ENCODE data around the gene ACOT4. TPM values are rescaled to one million over a fixed set of nuclear protein-coding genes. Genes with fewer than 3 reads are reported as not detected.
"Not testable (repeated sequence)": the region's sequence is repeated elsewhere in the genome, so short reads cannot be mapped to it uniquely, and the experiment has no call there.

ACOT4 gene
- total and polyA plus RNA-seq, 2 experiments from 2014 or later: 1.0 to 1.6 TPM

GRCh38 chr14:73542961-73543360 is 48.7 kb upstream of the ACOT4 start:
- H3K4me1 Mint-ChIP-seq; H3K9me2 ChIP-seq (ENCODE audit: insufficient read depth); H3K4me1 ChIP-seq (ENCODE audit: insufficient read depth); H3K36me3 ChIP-seq (ENCODE audit: insufficient read depth); H3K27me3 ChIP-seq (ENCODE audit: insufficient read depth); H4K20me1 ChIP-seq (replicated peaks; ENCODE audit: insufficient read depth); H3K4me2 ChIP-seq; H3K9me3 Mint-ChIP-seq; H3K4me3 ChIP-seq; H3K36me3 Mint-ChIP-seq (ENCODE audit: low read depth); H3K27me3 Mint-ChIP-seq (ENCODE audit: insufficient read depth, low read depth, poor library complexity); H3F3A ChIP-seq (replicated peaks; ENCODE audit: low read depth); H3K27ac ChIP-seq (ENCODE audit: low read depth); H3K79me2 ChIP-seq (replicated peaks; ENCODE audit: insufficient read depth); H3K4me3 Mint-ChIP-seq; H3K27ac Mint-ChIP-seq; DNase-seq (ENCODE audit: low spot score): not testable (repeated sequence)
- ATAC-seq: peak; percentile 71
- TF ChIP-seq, protein P1, sequence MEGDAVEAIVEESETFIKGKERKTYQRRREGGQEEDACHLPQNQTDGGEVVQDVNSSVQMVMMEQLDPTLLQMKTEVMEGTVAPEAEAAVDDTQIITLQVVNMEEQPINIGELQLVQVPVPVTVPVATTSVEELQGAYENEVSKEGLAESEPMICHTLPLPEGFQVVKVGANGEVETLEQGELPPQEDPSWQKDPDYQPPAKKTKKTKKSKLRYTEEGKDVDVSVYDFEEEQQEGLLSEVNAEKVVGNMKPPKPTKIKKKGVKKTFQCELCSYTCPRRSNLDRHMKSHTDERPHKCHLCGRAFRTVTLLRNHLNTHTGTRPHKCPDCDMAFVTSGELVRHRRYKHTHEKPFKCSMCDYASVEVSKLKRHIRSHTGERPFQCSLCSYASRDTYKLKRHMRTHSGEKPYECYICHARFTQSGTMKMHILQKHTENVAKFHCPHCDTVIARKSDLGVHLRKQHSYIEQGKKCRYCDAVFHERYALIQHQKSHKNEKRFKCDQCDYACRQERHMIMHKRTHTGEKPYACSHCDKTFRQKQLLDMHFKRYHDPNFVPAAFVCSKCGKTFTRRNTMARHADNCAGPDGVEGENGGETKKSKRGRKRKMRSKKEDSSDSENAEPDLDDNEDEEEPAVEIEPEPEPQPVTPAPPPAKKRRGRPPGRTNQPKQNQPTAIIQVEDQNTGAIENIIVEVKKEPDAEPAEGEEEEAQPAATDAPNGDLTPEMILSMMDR (conservative IDR thresholded peaks at IDR 0.05; ENCODE audit: low read depth in 2 of 2): peak in 1 of 2 experiments; percentile 56; a peak in 2 of 4 replicates
- H2AFZ ChIP-seq: 0 out of 2 replicates have a peak overlapping the region, but pooled peaks have one; percentile 10

DNA sequence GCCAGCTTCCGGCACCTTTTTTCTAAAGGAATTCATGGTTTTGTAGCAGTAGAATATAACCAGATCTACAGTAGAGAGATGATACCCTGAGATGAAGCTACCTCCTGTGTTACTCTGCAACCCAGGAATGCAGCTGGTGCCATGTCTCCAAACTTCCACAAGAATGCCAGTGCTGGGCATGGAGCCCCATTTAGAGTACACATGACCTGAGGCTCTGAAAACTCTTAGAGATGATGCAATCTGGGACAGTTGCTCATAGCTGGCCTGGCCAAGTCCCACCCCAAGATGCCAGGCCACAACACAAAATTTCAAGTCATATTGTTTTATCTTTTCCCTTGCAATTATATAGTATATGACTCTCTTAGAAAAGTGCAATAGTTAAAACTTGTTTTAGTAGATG is 46.3 kb upstream of the ACOT4 start:
- H3K9me2 ChIP-seq (ENCODE audit: insufficient read depth); H3K36me3 Mint-ChIP-seq (ENCODE audit: low read depth); H3K27ac ChIP-seq (ENCODE audit: low read depth); H3K79me2 ChIP-seq (replicated peaks; ENCODE audit: insufficient read depth); H3K9me3 Mint-ChIP-seq; H3K4me3 Mint-ChIP-seq; H3K27me3 Mint-ChIP-seq (ENCODE audit: insufficient read depth, low read depth, poor library complexity); H3K36me3 ChIP-seq (ENCODE audit: insufficient read depth); H3K4me1 ChIP-seq (ENCODE audit: insufficient read depth); H2AFZ ChIP-seq; H3K27me3 ChIP-seq (ENCODE audit: insufficient read depth); H3K4me3 ChIP-seq; H3K4me1 Mint-ChIP-seq; H4K20me1 ChIP-seq (replicated peaks; ENCODE audit: insufficient read depth); H3K4me2 ChIP-seq; ATAC-seq; H3F3A ChIP-seq (replicated peaks; ENCODE audit: low read depth); H3K27ac Mint-ChIP-seq; DNase-seq (ENCODE audit: low spot score): not testable (repeated sequence)

GRCh38 chr14:73549097-73549496 is 42.6 kb upstream of the ACOT4 start:
- not testable (repeated sequence) for H3K27me3 Mint-ChIP-seq (ENCODE audit: insufficient read depth, low read depth, poor library complexity); H3K4me3 ChIP-seq

DNA sequence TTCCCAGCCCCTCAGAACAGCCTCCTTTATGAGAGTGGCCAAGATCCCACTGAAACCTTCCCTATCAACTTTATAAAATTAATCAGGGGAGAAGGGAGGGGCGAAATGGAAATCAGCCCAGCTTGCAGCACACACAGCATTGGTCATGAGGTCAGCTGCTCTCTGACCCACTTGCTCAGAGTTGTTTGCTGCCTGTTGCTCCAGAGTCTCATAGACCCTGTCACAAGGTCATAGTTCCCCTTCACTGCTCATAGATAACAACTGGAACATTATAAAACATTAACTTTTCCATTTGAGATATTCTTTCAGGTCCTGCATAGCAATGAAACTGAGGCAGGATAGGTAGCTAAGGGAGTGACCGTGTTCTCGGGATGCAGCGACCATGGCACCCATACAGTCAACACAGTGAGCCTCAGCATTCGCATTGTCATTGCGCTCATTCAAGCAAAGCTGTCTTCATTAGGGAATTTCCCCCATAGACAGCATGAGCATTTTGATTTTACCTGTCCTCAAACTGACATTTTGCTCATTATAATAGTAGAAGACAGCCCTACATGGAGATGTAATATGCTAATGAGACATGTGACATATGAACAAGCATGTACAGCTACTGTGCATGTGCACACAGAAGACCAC is 41.7 kb upstream of the ACOT4 start:
- not testable (repeated sequence) for H3K36me3 Mint-ChIP-seq (ENCODE audit: low read depth); H3K4me3 ChIP-seq; H4K20me1 ChIP-seq (replicated peaks; ENCODE audit: insufficient read depth); H2AFZ ChIP-seq; H3K4me3 Mint-ChIP-seq; H3K9me3 Mint-ChIP-seq; H3K4me1 Mint-ChIP-seq; H3K4me1 ChIP-seq (ENCODE audit: insufficient read depth); H3K79me2 ChIP-seq (replicated peaks; ENCODE audit: insufficient read depth); H3K27ac Mint-ChIP-seq; H3K4me2 ChIP-seq; H3K27ac ChIP-seq (ENCODE audit: low read depth); H3F3A ChIP-seq (replicated peaks; ENCODE audit: low read depth); H3K9me2 ChIP-seq (ENCODE audit: insufficient read depth); H3K27me3 ChIP-seq (ENCODE audit: insufficient read depth); H3K36me3 ChIP-seq (ENCODE audit: insufficient read depth); H3K27me3 Mint-ChIP-seq (ENCODE audit: insufficient read depth, low read depth, poor library complexity); ATAC-seq; DNase-seq (ENCODE audit: low spot score)

More at GRCh38 chr14:73549097-73549496, 42.6 kb upstream of the ACOT4 start:
- H3K9me3 Mint-ChIP-seq; H3K27me3 ChIP-seq (ENCODE audit: insufficient read depth); H3K9me2 ChIP-seq (ENCODE audit: insufficient read depth); H3K4me1 ChIP-seq (ENCODE audit: insufficient read depth); DNase-seq (ENCODE audit: low spot score); H3K4me3 Mint-ChIP-seq; H2AFZ ChIP-seq; H3K36me3 ChIP-seq (ENCODE audit: insufficient read depth); H3K27ac Mint-ChIP-seq; H3F3A ChIP-seq (replicated peaks; ENCODE audit: low read depth); H3K4me2 ChIP-seq; ATAC-seq; H4K20me1 ChIP-seq (replicated peaks; ENCODE audit: insufficient read depth); H3K4me1 Mint-ChIP-seq; H3K27ac ChIP-seq (ENCODE audit: low read depth); H3K36me3 Mint-ChIP-seq (ENCODE audit: low read depth); H3K79me2 ChIP-seq (replicated peaks; ENCODE audit: insufficient read depth): not testable (repeated sequence)

All from GM23338 (cell line).